Epithelial cell of esophagus (primary cell): ENCODE data around the gene RAF1.
"Not testable (repeated sequence)": the region's sequence is repeated elsewhere in the genome, so short reads cannot be mapped to it uniquely, and the experiment has no call there.

Source experiments
- DNase-seq: peaks from one replicate; pipeline ENCODE4 v3.0.0; 2010; ENCODE audit warnings: low read depth
- H3K4me3 ChIP-seq: 2 replicates; pipeline ENCODE4 v1.5.1; 2011; ENCODE audit warnings: mild to moderate bottlenecking, low read length, control low read depth
- TF ChIP-seq, protein P1 (sequence below): IDR thresholded peaks from 2 replicates; pipeline ENCODE4 v1.5.1; 2011; ENCODE audit warnings: low read depth, mild to moderate bottlenecking, low read length, control low read depth, inconsistent platforms; ENCODE audit not compliant: insufficient read depth; ENCODE audit errors: missing control alignments

Gene RAF1

DNA sequence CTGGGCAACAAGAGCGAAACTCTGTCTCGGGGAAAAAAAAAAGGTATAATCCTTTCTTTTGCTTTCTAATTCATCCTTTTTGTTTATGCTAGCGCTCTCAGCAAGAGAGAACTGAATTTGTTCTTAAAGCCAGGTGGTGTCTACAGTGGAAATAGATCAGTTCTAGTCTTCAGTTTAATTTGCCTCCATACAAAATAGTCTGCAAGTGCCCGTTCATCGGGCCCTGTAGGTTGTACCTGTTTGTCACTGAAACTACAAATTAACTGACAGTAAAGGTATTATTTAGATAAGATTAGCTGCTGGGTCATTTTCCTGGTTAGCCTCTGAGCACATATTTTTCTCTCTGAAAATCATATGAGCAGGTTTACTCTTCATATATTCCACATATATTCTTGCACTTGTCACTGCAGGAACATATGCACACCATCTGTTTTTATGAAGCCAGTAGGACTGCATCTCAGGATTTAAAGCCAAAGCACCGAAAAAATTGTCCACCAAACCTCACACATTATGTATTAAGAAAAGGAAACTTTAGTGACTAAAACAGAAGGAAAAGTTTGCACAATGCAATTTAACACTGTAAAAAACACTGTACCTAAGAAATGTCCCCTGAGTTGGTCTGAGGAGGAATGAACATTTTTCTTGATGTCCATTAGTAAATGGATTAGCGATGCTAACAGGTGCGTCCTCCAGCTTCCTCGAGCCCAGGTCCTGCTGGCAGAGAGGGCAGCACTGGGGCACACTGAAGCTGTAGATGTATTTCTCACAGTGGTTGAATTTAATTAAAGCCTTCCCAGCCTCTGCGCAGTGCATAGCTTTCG is 119.1 kb downstream of the RAF1 start:
- DNase-seq = no peak
- H3K4me3 ChIP-seq = peak overlapping the region; percentile 64
- TF ChIP-seq, protein P1, sequence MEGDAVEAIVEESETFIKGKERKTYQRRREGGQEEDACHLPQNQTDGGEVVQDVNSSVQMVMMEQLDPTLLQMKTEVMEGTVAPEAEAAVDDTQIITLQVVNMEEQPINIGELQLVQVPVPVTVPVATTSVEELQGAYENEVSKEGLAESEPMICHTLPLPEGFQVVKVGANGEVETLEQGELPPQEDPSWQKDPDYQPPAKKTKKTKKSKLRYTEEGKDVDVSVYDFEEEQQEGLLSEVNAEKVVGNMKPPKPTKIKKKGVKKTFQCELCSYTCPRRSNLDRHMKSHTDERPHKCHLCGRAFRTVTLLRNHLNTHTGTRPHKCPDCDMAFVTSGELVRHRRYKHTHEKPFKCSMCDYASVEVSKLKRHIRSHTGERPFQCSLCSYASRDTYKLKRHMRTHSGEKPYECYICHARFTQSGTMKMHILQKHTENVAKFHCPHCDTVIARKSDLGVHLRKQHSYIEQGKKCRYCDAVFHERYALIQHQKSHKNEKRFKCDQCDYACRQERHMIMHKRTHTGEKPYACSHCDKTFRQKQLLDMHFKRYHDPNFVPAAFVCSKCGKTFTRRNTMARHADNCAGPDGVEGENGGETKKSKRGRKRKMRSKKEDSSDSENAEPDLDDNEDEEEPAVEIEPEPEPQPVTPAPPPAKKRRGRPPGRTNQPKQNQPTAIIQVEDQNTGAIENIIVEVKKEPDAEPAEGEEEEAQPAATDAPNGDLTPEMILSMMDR = no peak

DNA sequence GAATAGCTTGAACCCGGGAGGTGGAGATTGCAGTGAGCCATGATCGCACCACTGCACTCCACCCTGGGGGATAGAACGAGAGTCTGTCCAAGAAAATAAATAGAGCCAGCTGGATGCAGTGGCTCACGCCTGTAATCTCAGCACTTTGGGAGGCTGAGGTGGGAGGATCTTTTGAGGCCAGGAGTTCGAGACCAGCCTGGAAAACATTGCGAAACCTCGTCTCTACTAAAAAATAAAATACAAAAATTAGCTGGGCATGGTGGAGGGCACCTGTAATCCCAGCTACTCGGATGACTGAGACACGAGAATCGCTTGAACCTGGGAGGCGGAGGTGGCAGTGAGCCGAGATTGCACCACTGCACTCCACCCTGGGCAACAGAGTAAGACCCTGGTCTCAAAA is 120.4 kb downstream of the RAF1 start:
- not testable (repeated sequence) for H3K4me3 ChIP-seq, DNase-seq

DNA sequence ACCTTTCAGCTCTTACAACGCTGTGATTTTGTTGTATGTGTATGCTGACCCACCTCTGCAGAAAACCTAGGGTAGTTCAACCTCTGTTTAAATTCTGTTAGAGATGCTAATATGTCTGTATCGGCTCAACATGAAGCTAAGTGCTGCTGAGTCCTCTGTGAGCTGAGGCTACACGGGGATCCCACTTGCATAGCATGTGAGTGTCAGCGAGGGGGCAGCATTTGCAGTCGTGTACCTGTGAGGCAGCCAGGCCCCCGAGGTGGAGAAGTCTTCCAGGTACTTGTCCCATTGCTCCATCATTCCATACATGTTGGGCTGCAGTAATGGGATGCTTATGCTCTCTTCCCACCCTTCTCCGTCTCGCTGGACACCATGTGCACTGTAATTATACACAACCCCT is 122.3 kb downstream of the RAF1 start:
- TF ChIP-seq, protein P1 = peak; percentile 36
- H3K4me3 ChIP-seq = no peak overlapping the region
- peak; percentile 40 for DNase-seq

DNA sequence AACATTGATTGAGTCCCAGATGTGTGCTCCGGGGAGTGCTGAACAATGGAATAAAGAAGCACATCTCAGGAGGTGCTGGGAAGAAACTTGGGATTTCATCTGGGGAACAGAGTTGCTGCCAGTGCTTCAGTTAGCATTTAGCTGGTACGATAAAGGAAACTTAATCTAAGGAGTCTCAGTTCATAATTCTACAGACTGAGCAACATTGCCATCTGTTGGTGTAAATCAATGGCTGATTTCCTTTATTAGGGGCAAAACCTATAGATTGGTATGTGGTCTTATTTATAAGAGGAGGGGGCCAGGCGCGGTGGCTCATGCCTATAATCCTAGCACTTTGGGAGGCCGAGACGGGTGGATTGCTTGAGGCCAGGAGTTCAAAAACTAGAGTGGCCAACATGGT is 127.5 kb downstream of the RAF1 start:
- DNase-seq = no peak
- no peak overlapping the region for H3K4me3 ChIP-seq
- TF ChIP-seq, protein P1 = no peak
